NT2/D1 (cell line): Measurements from ENCODE around the gene VARS1.

ENCODE experiments used
- DNase-seq: peaks from one replicate; pipeline ENCODE4 v3.0.0-alpha.2; 2011; ENCODE audit warnings: low read depth, low spot score
- H3K27me3 ChIP-seq: 2 replicates; pipeline ENCODE4 v1.6.0; 2011; ENCODE audit warnings: mild to moderate bottlenecking; ENCODE audit not compliant: insufficient read length, insufficient read depth
- H3K36me3 ChIP-seq: 2 replicates; pipeline ENCODE4 v1.6.1; 2011; ENCODE audit warnings: mild to moderate bottlenecking, low read length, mixed read lengths; ENCODE audit not compliant: insufficient read depth, insufficient read length
- H3K4me1 ChIP-seq: 2 replicates; pipeline ENCODE4 v1.5.1; 2011; ENCODE audit not compliant: insufficient read depth, insufficient read length
- H3K4me3 ChIP-seq: 2 replicates; pipeline ENCODE4 v1.5.1; 2011; ENCODE audit warnings: low read depth; ENCODE audit not compliant: insufficient read length
- H3K9ac ChIP-seq: 2 replicates; pipeline ENCODE4 v1.6.0; 2011; ENCODE audit warnings: low read depth; ENCODE audit not compliant: insufficient read length
- H3K9me3 ChIP-seq: 2 replicates; pipeline ENCODE4 v1.5.1; 2011; ENCODE audit warnings: mild to moderate bottlenecking, low read length; ENCODE audit not compliant: insufficient read depth
- SUZ12 ChIP-seq: IDR thresholded peaks from 2 replicates; pipeline ENCODE4 v1.6.1; 2011; ENCODE audit not compliant: insufficient read length, insufficient read depth; ENCODE audit errors: extremely low read depth
- YY1 ChIP-seq: IDR thresholded peaks from 2 replicates; pipeline ENCODE4 v1.6.1; 2011; ENCODE audit not compliant: insufficient read length, insufficient read depth
- ZNF274 ChIP-seq: IDR thresholded peaks from 2 replicates; pipeline ENCODE4 v1.6.1; 2011; ENCODE audit warnings: mild to moderate bottlenecking, low read depth, low read length

VARS1 gene

DNA sequence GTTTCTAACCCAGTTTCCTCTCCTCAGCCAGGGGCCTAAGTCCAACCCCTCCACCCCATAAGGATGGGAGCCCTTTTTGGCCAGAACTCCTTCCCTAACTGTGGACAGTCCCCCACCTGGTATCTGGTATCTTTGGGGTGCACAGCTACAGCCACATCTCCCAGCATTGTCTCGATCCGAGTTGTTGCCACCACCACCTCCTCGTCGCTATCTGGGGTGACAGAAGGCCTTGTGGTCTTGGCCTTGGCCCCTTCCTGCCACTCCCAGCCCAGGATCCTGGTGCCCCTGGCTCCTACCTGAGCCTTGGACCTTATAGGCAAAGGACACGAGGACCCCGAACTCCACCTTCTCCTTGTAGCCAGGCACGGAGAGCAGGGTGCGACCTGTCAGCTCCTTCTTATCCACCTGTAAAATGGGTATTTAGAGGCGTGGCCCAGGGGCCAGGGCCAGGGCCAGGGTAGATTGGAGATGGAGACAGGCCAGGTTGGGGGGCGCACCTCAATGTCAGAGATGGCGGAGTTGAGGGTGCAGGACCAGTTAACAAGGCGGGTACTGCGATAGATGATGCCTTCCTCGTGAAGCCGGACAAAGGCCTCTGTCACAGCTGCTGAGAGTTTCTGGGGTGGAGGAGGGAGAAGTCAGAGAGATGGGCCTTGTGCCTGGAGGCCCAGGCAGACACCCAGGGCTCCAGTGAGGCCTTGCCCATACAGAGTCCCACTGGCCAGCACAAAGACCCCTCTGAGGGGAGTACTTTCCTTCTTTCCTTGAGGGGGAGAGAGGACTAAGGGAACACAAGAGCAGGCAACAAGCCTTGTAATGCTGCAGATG lies 11.2 kb downstream of the VARS1 start:
- H3K9me3 ChIP-seq: no peaks in the 10 kb centered on the region
- peaks cover 77% of the 10 kb centered on the region for H3K36me3 ChIP-seq
- no peak for TF ChIP-seq ZNF274
- TF ChIP-seq SUZ12: no peak
- no peak for TF ChIP-seq YY1
- H3K4me3 ChIP-seq: no peak overlapping the region
- no peak overlapping the region for H3K9ac ChIP-seq
- no peaks in the 10 kb centered on the region for H3K4me1 ChIP-seq
- no peaks in the 10 kb centered on the region for H3K27me3 ChIP-seq
- DNase-seq: no peak

DNA sequence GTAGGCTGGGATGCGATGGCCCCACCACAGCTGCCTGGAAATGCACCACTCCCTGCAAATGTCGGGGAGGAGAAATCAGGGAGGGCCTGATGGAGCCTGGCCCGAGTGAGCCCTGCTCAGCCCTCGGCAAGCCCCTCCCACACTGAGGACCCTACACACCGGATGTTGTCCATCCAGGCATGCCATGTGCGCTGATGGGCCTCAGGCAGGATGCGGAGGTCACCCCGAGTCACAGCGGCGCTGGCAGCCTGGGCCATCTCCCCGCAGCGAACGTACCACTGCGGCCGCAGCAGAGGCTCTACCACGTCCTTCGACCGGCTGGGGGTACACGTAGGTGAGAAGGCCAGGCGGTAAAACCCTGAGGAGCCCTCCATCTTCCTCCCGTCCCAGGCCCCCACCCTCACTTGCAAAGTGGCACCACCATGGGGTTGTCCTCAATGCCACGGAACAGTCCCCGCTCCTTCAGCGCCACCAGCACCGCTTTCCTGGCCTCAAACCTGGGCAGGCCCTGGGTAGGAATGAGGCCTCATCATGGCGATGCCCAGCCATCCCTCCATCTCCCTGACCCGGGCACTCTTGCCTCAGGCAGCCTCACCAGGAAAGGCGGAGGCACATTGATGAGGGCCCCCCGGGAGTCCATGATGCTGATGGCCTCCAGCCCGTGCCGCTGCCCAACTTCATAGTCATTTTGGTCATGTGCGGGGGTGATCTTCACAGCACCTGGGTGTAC lies 13.3 kb downstream of the VARS1 start:
- no peaks in the 10 kb centered on the region for H3K4me1 ChIP-seq
- H3K4me3 ChIP-seq: no peak overlapping the region
- H3K27me3 ChIP-seq: no peaks in the 10 kb centered on the region
- H3K9me3 ChIP-seq: no peaks in the 10 kb centered on the region
- no peak for DNase-seq
- H3K36me3 ChIP-seq: peaks cover 96% of the 10 kb centered on the region
- TF ChIP-seq ZNF274 (no peak), SUZ12 (no peak), YY1 (no peak)
- no peak overlapping the region for H3K9ac ChIP-seq

DNA sequence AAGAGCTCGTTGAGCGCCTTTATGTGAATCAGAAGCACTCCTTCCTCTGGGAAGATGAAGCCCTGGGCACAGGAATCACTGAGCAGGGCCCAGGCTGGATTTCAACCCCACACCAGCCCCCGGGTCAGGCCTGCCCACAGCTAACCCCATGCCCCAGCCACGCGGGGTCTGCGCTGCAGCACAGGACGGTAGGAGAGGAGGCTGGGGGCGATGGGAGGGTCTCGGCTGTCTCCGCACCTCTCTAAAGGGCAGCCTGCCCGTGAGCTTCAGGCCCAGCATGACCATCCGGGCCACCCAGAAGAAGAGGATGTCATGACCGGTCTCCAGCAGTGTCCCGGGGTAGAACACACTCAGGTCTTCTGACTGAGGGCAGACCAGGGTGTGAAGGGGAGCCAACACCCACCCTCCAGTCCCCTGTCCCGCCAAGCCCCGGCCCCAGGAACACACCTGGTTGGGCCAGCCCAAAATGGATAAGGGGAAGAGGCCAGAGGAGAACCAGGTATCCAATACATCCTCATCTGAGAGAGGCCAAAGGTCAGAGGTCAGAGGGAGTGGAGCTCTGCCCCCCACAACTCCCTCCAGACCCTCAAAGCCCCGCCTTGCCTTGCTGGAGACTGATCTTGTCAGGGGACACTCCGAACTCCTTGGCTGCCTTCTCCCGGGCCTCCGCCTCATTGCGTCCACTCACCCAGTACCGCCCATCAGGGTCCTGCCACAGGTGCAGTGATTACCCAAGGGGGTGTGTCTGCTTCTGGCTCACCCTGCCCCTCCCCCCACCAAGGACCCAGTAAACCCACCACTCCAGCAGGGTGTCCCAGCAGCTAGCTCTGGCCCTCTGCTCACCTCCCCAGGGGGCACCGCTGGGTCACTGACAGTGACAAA lies 14.1 kb downstream of the VARS1 start:
- Histone ChIP-seq H3K27me3 (no peaks in the 10 kb centered on the region), H3K4me3 (no peak overlapping the region), H3K4me1 (peaks cover 3% of the 10 kb centered on the region), H3K9me3 (no peaks in the 10 kb centered on the region), H3K9ac (no peak overlapping the region), H3K36me3 (peaks cover 93% of the 10 kb centered on the region)
- no peak for TF ChIP-seq SUZ12
- DNase-seq: no peak

DNA sequence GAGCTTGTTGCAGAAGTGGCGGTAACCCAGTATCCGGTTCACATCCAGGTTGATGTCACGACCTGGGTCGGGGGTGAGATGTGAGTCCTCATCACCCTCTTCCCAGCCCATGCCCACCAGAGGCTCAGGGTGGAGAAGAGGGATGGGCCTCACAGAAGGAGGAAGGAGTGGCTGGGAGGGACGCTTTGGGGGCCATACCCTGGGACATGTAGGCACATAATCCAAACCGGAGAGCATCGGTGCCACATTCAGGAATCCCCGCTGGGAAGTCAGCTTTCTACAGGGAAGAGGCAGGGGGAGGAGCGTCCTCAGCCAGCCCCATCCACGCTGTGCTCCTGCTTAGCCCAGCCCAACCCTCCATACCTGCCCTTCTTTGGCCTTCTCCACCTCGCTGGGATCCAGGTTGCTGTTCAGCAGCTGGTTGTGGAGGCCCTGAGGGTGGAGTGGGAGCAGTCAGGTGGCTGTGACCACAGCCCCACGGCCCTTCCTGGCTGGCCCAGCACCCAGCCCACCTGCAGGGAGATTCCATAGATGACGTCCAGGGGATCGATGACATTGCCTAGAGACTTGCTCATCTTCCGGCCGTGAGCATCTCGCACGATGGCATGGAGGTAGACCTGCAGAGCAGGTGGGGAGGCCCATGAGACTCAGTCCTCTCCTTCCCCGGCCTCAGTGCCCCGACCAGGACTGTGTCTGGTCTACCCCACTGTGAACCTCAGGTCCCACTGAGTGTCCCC lies 14.9 kb downstream of the VARS1 start:
- Histone ChIP-seq H3K27me3 (no peaks in the 10 kb centered on the region), H3K9me3 (no peaks in the 10 kb centered on the region), H3K9ac (no peak overlapping the region), H3K36me3 (peaks cover 86% of the 10 kb centered on the region), H3K4me3 (no peak overlapping the region), H3K4me1 (peaks cover 3% of the 10 kb centered on the region)
- DNase-seq: no peak
- TF ChIP-seq YY1 (no peak), ZNF274 (no peak), SUZ12 (no peak)

DNA sequence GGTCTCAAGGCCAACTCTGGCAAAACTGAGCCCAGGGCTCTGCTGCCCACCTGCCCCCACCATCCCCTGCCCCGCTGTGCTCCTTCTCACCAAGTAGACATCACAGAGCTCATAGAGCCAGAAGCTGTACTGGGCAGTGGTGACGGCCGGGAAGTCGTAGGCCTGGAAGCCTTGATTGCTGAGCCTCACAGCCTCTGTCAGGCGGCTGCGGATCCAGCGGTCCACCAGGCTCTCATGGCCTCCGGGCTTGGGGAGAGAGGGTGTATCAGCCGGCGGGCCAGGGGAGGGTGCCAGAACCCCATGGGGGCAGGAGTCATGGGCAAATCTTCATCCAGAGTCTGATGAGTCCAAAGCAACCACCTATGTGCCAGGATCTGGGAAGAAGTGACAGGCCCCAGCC lies 15.6 kb downstream of the VARS1 start:
- H3K4me1 ChIP-seq: peaks cover 3% of the 10 kb centered on the region
- no peak overlapping the region for H3K9ac ChIP-seq
- no peak overlapping the region for H3K4me3 ChIP-seq

DNA sequence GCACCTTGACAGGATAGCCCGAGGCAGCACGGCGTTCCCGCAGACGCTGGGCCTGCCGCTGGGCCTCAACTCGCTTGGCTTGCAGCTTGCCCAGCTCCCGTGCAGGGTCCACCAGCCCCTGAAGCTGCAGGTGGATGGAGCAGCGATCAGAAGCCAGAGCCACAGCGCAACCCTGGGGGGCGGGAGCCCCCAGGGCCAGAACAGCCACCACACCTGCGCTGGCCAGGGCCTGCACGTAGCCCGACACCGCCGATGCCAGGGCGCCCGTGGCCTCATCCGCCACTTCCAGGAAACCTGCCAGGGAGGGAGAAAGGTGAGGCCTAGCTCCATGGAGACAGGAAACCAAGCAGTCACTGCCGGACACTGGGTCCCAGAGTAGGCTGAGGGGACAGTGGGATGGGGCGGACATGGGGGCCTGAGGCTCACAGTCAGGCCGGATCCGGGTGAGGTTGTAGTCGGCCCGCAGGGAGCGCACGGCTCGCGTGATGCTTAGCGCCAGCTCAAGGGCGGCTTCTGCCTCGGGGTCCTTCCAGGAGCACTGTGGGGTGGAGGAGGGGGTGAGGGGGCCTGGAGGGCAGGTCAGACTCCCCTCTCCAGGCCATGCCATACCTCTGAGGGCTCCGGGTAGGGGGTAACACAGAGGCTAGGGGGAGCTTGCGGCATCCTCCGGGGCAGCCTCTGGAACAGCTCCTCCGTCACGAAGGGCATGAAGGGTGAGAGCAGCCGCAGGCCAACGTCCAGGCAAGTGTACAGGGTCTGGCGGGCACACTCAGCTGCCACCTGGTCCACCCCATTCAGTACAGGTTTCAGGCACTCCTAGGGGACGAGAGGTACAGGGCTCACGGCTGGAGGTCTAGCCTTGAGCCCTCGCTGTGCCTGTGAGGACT lies 16.3 kb downstream of the VARS1 start:
- Histone ChIP-seq H3K9ac (no peak overlapping the region), H3K9me3 (no peaks in the 10 kb centered on the region), H3K4me3 (no peak overlapping the region), H3K36me3 (peaks cover 72% of the 10 kb centered on the region), H3K27me3 (no peaks in the 10 kb centered on the region), H3K4me1 (peaks cover 3% of the 10 kb centered on the region)
- no peak for DNase-seq
- TF ChIP-seq SUZ12 (no peak), YY1 (no peak), ZNF274 (no peak)

More for the DNA sequence above, 15.6 kb downstream of the VARS1 start:
- TF ChIP-seq ZNF274: no peak
- no peak for TF ChIP-seq YY1
- no peak for TF ChIP-seq SUZ12
- DNase-seq: no peak
- Histone ChIP-seq H3K36me3 (peaks cover 78% of the 10 kb centered on the region), H3K27me3 (no peaks in the 10 kb centered on the region), H3K9me3 (no peaks in the 10 kb centered on the region)
